Brain microvascular endothelial cell (primary cell): ENCODE data around the gene CLSTN1.

Experiments
- DNase-seq: peaks from one replicate; pipeline ENCODE4 v3.0.0-alpha.2; 2020
- H3K27ac ChIP-seq: fragments of 250-450 bp; sonication (Bioruptor Pico); 2 replicates; pipeline ENCODE4 v1.5.1; 2020; ENCODE audit warnings: mild to moderate bottlenecking, moderate library complexity
- H3K27me3 ChIP-seq: fragments of 250-450 bp; sonication (Bioruptor Pico); replicated peaks from 2 replicates; pipeline ENCODE4 v1.5.1; 2020; ENCODE audit warnings: mild to moderate bottlenecking
- H3K36me3 ChIP-seq: fragments of 250-450 bp; sonication (Bioruptor Pico); replicated peaks from 2 replicates; pipeline ENCODE4 v1.5.1; 2020; ENCODE audit warnings: mild to moderate bottlenecking
- H3K4me3 ChIP-seq: 2 replicates; pipeline ENCODE4 v1.5.1; 2011; ENCODE audit warnings: low read depth, mild to moderate bottlenecking, control low read depth, low read length, moderate library complexity
- in situ Hi-C: cut with HindIII; loops from 2 replicates; pipeline ENCODE4 v1.10.0; 2017; ENCODE audit warnings: low sequenced_read_pairs, low pct_ligation_motif_present
- TF ChIP-seq, protein P1 (sequence below): IDR thresholded peaks from 2 replicates; pipeline ENCODE4 v1.5.1; 2011; ENCODE audit warnings: low read depth, mild to moderate bottlenecking, moderate library complexity, low read length, control low read depth, inconsistent platforms; ENCODE audit errors: missing control alignments

The CLSTN1 gene

DNA sequence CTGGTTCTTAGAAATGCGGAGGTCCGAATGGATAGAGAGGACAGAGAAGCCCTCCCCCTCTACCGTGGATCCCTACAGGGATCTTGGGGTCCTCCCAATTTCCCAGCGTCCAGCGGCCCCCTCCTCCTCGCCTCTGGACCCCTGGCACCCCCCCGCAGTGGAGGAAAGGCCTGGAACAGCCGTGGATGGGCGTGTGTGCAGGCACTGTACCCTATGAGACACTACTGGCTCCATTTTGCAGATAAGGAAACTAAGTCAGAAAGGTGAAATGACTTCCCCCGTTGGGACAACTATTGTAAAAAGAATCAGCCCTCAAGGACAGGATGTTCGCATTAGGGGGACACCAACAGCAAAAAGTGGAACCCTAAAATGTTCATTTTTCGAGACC is 931 bp upstream of the CLSTN1 start:
- TF ChIP-seq, protein P1, sequence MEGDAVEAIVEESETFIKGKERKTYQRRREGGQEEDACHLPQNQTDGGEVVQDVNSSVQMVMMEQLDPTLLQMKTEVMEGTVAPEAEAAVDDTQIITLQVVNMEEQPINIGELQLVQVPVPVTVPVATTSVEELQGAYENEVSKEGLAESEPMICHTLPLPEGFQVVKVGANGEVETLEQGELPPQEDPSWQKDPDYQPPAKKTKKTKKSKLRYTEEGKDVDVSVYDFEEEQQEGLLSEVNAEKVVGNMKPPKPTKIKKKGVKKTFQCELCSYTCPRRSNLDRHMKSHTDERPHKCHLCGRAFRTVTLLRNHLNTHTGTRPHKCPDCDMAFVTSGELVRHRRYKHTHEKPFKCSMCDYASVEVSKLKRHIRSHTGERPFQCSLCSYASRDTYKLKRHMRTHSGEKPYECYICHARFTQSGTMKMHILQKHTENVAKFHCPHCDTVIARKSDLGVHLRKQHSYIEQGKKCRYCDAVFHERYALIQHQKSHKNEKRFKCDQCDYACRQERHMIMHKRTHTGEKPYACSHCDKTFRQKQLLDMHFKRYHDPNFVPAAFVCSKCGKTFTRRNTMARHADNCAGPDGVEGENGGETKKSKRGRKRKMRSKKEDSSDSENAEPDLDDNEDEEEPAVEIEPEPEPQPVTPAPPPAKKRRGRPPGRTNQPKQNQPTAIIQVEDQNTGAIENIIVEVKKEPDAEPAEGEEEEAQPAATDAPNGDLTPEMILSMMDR, result no peak
- DNase-seq, result no peak
- Histone ChIP-seq H3K4me3 (no peak overlapping the region), H3K27me3 (no peaks in the 10 kb centered on the region), H3K27ac (no peak overlapping the region), H3K36me3 (no peaks in the 10 kb centered on the region)
- in situ Hi-C loops, result no loop called here

- DNase-seq, result no peak
- in situ Hi-C loops, result no loop called here
- H3K36me3 ChIP-seq, result no peaks in the 10 kb centered on the region
- H3K27me3 ChIP-seq, result no peaks in the 10 kb centered on the region
- TF ChIP-seq, protein P1, result no peak
- no peak overlapping the region for H3K27ac ChIP-seq
- H3K4me3 ChIP-seq, result peak overlapping the region; percentile 89
These were observed 147 bp downstream of the CLSTN1 start for GRCh38 chr1:9823693-9823942.

- in situ Hi-C loops, result no loop called here
- DNase-seq, result no peak
- no peak overlapping the region for H3K27ac ChIP-seq
These were observed 670 bp downstream of the CLSTN1 start for GRCh38 chr1:9822897-9823692.

DNA sequence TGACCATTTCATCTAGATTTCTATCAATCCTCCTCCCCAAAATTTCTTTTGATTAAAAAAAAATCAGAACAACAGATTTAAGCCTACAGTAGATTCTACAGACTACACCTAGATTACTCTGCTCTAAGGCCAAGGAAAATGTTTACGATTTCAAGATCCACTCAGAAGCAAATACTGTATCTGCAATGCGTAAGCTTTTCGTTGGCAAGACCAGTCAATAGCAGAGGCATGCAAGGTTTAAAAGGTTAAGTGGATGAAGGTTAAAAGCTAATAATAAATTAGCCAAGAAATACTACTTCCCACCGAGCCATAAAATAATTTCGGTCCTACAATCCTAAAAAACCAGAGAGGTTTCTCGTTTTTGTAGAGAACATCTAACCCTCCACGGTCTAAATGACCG is 1.3 kb downstream of the CLSTN1 start:
- no peak for DNase-seq
- TF ChIP-seq, protein P1, result no peak
- Histone ChIP-seq H3K4me3 (peak overlapping the region; percentile 89), H3K27me3 (no peaks in the 10 kb centered on the region), H3K36me3 (no peaks in the 10 kb centered on the region), H3K27ac (no peak overlapping the region)
- in situ Hi-C loops, result no loop called here

More at GRCh38 chr1:9822897-9823692, 670 bp downstream of the CLSTN1 start:
- Histone ChIP-seq H3K36me3 (no peaks in the 10 kb centered on the region), H3K4me3 (peak overlapping the region; percentile 89), H3K27me3 (no peaks in the 10 kb centered on the region)
- TF ChIP-seq, protein P1, result no peak

- Histone ChIP-seq H3K27ac (no peak overlapping the region), H3K27me3 (no peaks in the 10 kb centered on the region), H3K36me3 (no peaks in the 10 kb centered on the region), H3K4me3 (no peak overlapping the region)
- in situ Hi-C loops, result no loop called here
- TF ChIP-seq, protein P1, result no peak
- DNase-seq, result no peak
These were observed 2.1 kb downstream of the CLSTN1 start for GRCh38 chr1:9821710-9822109.

DNA sequence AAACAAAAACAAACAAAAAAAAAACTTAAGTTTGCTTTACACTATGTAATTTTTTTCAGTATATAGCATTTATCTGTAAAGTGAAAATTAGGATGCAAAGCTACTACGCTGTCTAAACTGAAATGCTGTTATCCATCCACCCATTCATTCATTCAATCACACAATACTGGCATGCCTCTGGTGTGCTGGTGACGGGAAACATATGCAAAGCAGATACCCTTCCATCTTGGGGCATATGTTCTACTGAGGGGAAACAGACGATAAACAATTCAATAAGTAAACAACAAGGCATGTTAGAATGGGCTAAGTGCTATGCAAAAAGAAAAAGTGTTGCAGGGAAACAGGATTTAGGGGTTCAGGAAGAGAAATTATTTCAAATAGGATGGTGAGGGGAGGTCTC is 3.2 kb downstream of the CLSTN1 start:
- in situ Hi-C loops, result no loop called here
- no peak overlapping the region for H3K4me3 ChIP-seq
- no peaks in the 10 kb centered on the region for H3K36me3 ChIP-seq
- TF ChIP-seq, protein P1, result no peak
- no peaks in the 10 kb centered on the region for H3K27me3 ChIP-seq
- DNase-seq, result no peak
- no peak overlapping the region for H3K27ac ChIP-seq
